CD4-positive, alpha-beta memory T cell (primary cell): ENCODE results near the gene MAP4. TPM values are rescaled to one million over a fixed set of nuclear protein-coding genes. Genes with fewer than 3 reads are reported as not detected.
A peak's percentile ranks its signal among the peaks of the same experiment; 100 is the strongest.
"Not testable (repeated sequence)": the region's sequence is repeated elsewhere in the genome, so short reads cannot be mapped to it uniquely, and the experiment has no call there.

Source experiments
- CTCF ChIA-PET: fragments of 350-600 bp; sonication (Branson Sonifier 250); formaldehyde crosslinking; loops from one replicate; lab custom pipeline; 2021; ENCODE audit warnings: inconsistent platforms; ENCODE audit not compliant: partially characterized antibody; lab: Charles Lee
- POLR2A ChIA-PET: fragments of 350-600 bp; sonication (Branson Sonifier 250); formaldehyde crosslinking; loops from one replicate; lab custom pipeline; 2021; ENCODE audit not compliant: partially characterized antibody; lab: Charles Lee
- DNase-seq, 5 donors: peaks; one replicate each; pipeline versions ENCODE4 v3.0.0 to v3.0.0-alpha.2; 2020 to 2022; ENCODE audit warnings: mixed read lengths in 1 of 5
- H3K27ac ChIP-seq: one replicate; pipeline ENCODE4 v1.7.0; 2013; ENCODE audit warnings: low read depth, low read length
- H3K27me3 ChIP-seq: 2 replicates; pipeline ENCODE4 v1.7.0; 2013; ENCODE audit warnings: mild to moderate bottlenecking, low read length, moderate library complexity; ENCODE audit not compliant: insufficient read depth
- H3K36me3 ChIP-seq: 2 replicates; pipeline ENCODE4 v1.7.0; 2013; ENCODE audit warnings: mild to moderate bottlenecking, low read length, moderate library complexity; ENCODE audit not compliant: insufficient read depth
- H3K4me1 ChIP-seq: 2 replicates; pipeline ENCODE4 v1.7.0; 2013; ENCODE audit warnings: mild to moderate bottlenecking, low read length, moderate library complexity; ENCODE audit not compliant: insufficient read depth
- H3K4me3 ChIP-seq, 2 donors: one replicate each; pipeline ENCODE4 v1.7.0; 2013; ENCODE audit warnings: low read length in 2 of 2, mild to moderate bottlenecking in 1 of 2
- H3K9me3 ChIP-seq, 2 donors: one replicate each; pipeline ENCODE4 v1.7.0; 2013; ENCODE audit warnings: low read length in 2 of 2, control low read depth in 1 of 2; ENCODE audit not compliant: control insufficient read depth in 1 of 2
- H3K27ac Mint-ChIP-seq, 7 donors: one replicate each; pipeline ENCODE4 v1.8.0; 2020 to 2021; ENCODE audit warnings: mixed read lengths in 7 of 7, mild to moderate bottlenecking in 6 of 7, inconsistent platforms in 3 of 7, moderate library complexity in 3 of 7
- H3K27me3 Mint-ChIP-seq, 2 donors: one replicate each; pipeline ENCODE4 v1.8.0; 2020 to 2021; ENCODE audit warnings: mixed read lengths in 2 of 2
- H3K36me3 Mint-ChIP-seq, 2 donors: one replicate each; pipeline ENCODE4 v1.8.0; 2020 to 2021; ENCODE audit warnings: mixed read lengths in 2 of 2, inconsistent platforms in 1 of 2, mild to moderate bottlenecking in 1 of 2
- H3K4me1 Mint-ChIP-seq, 4 donors: one replicate each; pipeline ENCODE4 v1.8.0; 2020 to 2021; ENCODE audit warnings: mixed read lengths in 4 of 4, mild to moderate bottlenecking in 1 of 4
- H3K4me3 Mint-ChIP-seq, 8 donors: one replicate each; pipeline ENCODE4 v1.8.0; 2020 to 2021; ENCODE audit warnings: mixed read lengths in 8 of 8, mild to moderate bottlenecking in 7 of 8, moderate library complexity in 6 of 8, inconsistent platforms in 3 of 8
- H3K9me3 Mint-ChIP-seq, 8 donors: one replicate each; pipeline ENCODE4 v1.8.0; 2020 to 2021; ENCODE audit warnings: mixed read lengths in 8 of 8, mild to moderate bottlenecking in 5 of 8, inconsistent platforms in 3 of 8, moderate library complexity in 1 of 8
- intact Hi-C: fragments of 100-400 bp; cut with micrococcal nuclease; formaldehyde crosslinking; loops from one replicate; pipeline ENCODE4 v1.15.1; 2023
- polyA plus RNA-seq, 2 donors: library from polyadenylated mRNA; unstranded; fragments of 300-500 nt; fragmentation: Illumina TruSeq; gene quantifications; one replicate each; pipeline ENCODE4 v1.2.3, GENCODE V29; 2021
- total RNA-seq, 2 experiments: library from RNA; stranded (reverse); gene quantifications; one replicate each; pipeline ENCODE4 v1.2.3, GENCODE V29; 2021

MAP4 gene
- total and polyA plus RNA-seq, 4 experiments from 2014 or later = 4.4 to 72.6 (median 67.8) TPM

DNA sequence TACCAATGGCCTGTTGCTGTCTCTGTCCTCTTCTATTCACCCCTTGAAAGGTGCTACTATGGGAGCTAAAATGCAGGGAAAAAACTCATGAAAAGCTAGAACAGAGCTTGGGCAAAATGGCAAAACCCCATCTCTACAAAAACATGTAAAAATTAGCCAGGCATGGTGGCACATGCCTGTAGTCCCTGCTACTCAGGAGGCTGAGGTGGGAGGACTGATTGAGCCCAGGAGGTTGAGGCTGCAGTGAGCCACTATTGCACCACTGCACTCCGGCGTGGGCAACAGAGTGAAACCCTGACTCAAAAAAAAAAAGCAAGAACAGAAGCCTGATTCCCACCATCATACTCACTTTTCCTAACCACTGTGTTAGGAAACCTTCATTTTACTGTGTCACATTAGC, 1.9 kb downstream of the MAP4 start:
- H3K9me3 ChIP-seq = no peaks in the 10 kb centered on the region
- H3K27me3 ChIP-seq = no peaks in the 10 kb centered on the region
- Mint-ChIP-seq H3K27ac (peak overlapping the region in 6 of 7 donors; percentile 5 to 86 (median 64)), H3K9me3 (peaks cover 0 to 2% (median 0%) of the 10 kb centered on the region in 8 donors), H3K27me3 (no peaks in the 10 kb centered on the region), H3K36me3 (no peaks in the 10 kb centered on the region), H3K4me3 (no peak overlapping the region), H3K4me1 (peaks cover 35 to 56% (median 48%) of the 10 kb centered on the region in 4 donors)
- ChIA-PET CTCF (interaction anchor here (0.9 to 1.3 kb wide), 4 partner anchors 24 to 189 kb away, joined by 3 read pairs; no protein-coding TSS in a partner anchor), POLR2A (no interaction called here)
- no peak for DNase-seq
- no peak overlapping the region for H3K4me3 ChIP-seq
- no peaks in the 10 kb centered on the region for H3K36me3 ChIP-seq
- H3K27ac ChIP-seq = no peak overlapping the region
- intact Hi-C loops = no loop called here
- peaks cover 40% of the 10 kb centered on the region for H3K4me1 ChIP-seq

DNA sequence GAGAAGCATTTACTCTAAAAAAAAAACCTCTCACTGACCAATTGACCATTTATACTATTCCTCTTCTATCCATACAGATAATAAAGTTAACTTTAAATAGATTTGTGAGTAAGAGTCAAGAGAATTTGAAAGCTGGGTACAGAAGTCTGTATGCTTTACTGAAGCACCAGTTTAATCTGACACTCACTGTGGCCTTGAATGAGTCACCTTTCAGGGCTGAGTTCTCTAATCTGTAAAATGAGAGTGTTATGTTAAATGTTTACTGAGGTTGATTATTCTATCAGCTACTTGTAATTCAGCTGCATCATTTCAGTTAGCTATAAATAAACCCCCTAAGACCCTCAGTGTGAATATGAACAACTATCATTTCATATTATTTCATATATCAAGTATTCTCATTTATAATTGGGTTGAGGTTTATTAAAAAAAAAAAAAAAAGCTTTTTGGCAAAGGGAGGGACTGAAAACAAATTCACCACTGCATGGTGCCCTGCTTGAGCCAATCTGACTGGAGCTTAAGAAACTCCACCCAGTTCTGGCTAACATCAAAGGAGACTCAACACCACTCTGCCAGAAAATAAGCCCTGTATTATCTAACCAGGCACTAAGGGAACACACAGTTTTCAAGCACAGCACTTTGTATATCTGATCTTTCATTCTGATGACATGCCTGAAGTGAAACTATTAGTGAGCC, 2.8 kb downstream of the MAP4 start:
- Mint-ChIP-seq H3K4me1 (peaks cover 34 to 50% (median 45%) of the 10 kb centered on the region in 4 donors), H3K27ac (peak overlapping the region; percentile 5 to 86 (median 61)), H3K36me3 (peaks cover 0 to under 1% of the 10 kb centered on the region in 2 donors), H3K4me3 (peak overlapping the region in 1 of 8 donors; percentile 29), H3K9me3 (peaks cover 0 to 2% (median 0%) of the 10 kb centered on the region in 8 donors), H3K27me3 (no peaks in the 10 kb centered on the region)
- H3K36me3 ChIP-seq = no peaks in the 10 kb centered on the region
- ChIA-PET POLR2A (no interaction called here), CTCF (interaction anchor here (0.9 to 1.3 kb wide), 4 partner anchors 23 to 188 kb away, joined by 3 read pairs; no protein-coding TSS in a partner anchor)
- no peaks in the 10 kb centered on the region for H3K9me3 ChIP-seq
- intact Hi-C loops = no loop called here
- no peaks in the 10 kb centered on the region for H3K27me3 ChIP-seq
- peaks cover 40% of the 10 kb centered on the region for H3K4me1 ChIP-seq
- no peak overlapping the region for H3K27ac ChIP-seq
- H3K4me3 ChIP-seq = no peak overlapping the region
- DNase-seq = peak in 2 of 5 donors; percentile 5 to 8

DNA sequence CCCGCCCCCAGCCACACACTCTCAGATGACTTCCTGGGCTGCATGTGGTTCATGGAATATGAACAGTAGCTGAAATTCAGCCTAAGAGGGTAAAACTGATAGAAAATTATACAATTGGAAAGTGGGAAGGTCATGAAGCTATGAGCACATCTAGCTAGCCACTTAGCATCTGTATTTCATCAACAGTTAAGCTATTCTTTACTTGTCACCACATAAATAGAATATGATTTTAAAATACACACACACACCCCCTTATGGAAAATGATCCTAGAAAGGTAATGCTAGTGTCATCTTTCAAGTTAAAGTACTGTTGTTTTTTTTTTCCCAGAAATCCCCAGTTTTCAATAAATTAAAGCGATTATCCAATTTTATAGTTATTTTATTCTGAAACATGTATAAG, 3.6 kb downstream of the MAP4 start:
- no peak for DNase-seq
- ChIA-PET POLR2A (no interaction called here), CTCF (interaction anchor here (1.7 kb wide), 1 partner anchor 23 kb away, joined by 5 read pairs; no protein-coding TSS in a partner anchor)
- peaks cover 31 to 45% (median 41%) of the 10 kb centered on the region in 4 donors for H3K4me1 Mint-ChIP-seq
- intact Hi-C loops = no loop called here
- H3K27ac ChIP-seq = no peak overlapping the region
- H3K27me3 ChIP-seq = no peaks in the 10 kb centered on the region
- peaks cover 0 to 4% of the 10 kb centered on the region in 2 donors for H3K36me3 Mint-ChIP-seq
- H3K9me3 Mint-ChIP-seq = peaks cover 0 to 2% (median 0%) of the 10 kb centered on the region in 8 donors
- H3K4me3 Mint-ChIP-seq = no peak overlapping the region
- H3K4me1 ChIP-seq = peaks cover 40% of the 10 kb centered on the region
- no peak overlapping the region for H3K27ac Mint-ChIP-seq
- no peaks in the 10 kb centered on the region for H3K9me3 ChIP-seq
- H3K36me3 ChIP-seq = no peaks in the 10 kb centered on the region
- no peaks in the 10 kb centered on the region for H3K27me3 Mint-ChIP-seq
- no peak overlapping the region for H3K4me3 ChIP-seq

DNA sequence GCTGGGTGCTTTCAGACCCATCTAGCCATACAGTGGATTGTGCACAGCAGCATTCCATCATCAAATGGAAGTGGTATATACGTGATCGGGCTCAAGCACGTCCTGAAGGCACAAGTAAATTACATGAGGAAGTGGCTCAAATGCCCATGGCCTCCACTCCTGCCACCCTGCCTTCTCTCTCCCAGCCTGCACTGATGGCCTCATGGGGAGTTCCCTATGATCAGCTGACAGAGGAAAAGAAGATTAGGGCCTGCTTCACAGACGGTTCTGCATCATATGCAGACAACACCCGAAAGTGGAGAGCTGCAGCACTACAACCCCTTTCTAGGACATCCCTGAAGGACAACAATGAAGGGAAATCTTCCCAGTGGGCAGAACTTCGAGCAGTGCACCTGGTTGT, 8.2 kb downstream of the MAP4 start:
- CTCF ChIA-PET = not testable (repeated sequence)

DNA sequence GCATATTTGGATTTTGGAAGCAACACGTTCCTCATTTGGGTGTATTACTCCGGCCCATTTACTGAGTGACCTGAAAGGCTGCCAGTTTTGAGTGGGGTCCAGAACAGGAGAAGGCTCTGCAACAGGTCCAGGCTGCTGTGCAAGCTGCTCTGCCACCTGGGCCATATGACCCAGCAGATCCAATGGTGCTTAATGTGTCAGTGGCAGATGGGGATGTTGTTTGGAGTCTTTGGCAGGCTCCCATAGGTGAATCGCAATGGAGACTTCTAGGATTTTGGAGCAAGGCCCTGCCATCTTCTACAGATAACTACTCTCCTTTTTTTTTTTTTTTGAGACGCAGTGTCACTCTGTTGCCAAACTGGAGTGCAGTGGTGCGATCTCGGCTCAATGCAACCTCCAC, 8.9 kb downstream of the MAP4 start:
- DNase-seq, H3K9me3 Mint-ChIP-seq, POLR2A ChIA-PET, H3K27me3 Mint-ChIP-seq, H3K36me3 ChIP-seq, H3K4me1 ChIP-seq, H3K9me3 ChIP-seq, intact Hi-C loops, H3K4me3 Mint-ChIP-seq, H3K4me3 ChIP-seq, H3K27ac Mint-ChIP-seq, H3K36me3 Mint-ChIP-seq, H3K27ac ChIP-seq, CTCF ChIA-PET, H3K27me3 ChIP-seq: not testable (repeated sequence)
- H3K4me1 Mint-ChIP-seq = peaks cover 0 to 10% (median 4%) of the 10 kb centered on the region in 4 donors

More for the DNA sequence above, 8.2 kb downstream of the MAP4 start:
- H3K27ac ChIP-seq, H3K27ac Mint-ChIP-seq, H3K27me3 ChIP-seq, H3K36me3 ChIP-seq, POLR2A ChIA-PET, H3K4me3 ChIP-seq, H3K9me3 Mint-ChIP-seq, intact Hi-C loops, DNase-seq, H3K4me3 Mint-ChIP-seq, H3K36me3 Mint-ChIP-seq, H3K27me3 Mint-ChIP-seq, H3K4me1 ChIP-seq, H3K9me3 ChIP-seq: not testable (repeated sequence)
- H3K4me1 Mint-ChIP-seq = peaks cover under 1 to 11% (median 4%) of the 10 kb centered on the region in 4 donors

DNA sequence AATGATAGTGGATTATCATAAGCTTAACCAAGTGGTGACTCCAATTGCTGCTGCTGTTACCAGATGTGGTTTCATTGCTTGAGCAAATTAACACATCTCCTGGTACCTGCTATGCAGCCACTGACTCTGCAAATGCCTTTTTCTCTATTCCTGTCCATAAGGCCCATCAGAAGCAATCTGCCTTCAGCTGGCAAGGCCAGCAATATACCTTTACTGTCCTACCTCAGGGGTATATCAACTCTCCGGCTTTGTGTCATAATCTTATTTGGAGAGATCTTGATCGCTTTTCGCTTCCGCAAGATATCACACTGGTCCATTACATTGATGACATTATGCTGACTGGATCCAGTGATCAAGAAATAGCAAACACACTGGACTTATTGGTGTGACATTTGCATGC, 9.4 kb downstream of the MAP4 start:
- H3K27ac ChIP-seq, H3K4me3 ChIP-seq, H3K4me1 Mint-ChIP-seq, H3K27me3 ChIP-seq, CTCF ChIA-PET, H3K36me3 ChIP-seq, H3K36me3 Mint-ChIP-seq, DNase-seq, intact Hi-C loops, H3K27me3 Mint-ChIP-seq, H3K4me1 ChIP-seq, H3K27ac Mint-ChIP-seq, H3K9me3 ChIP-seq, H3K4me3 Mint-ChIP-seq, POLR2A ChIA-PET, H3K9me3 Mint-ChIP-seq: not testable (repeated sequence)

DNA sequence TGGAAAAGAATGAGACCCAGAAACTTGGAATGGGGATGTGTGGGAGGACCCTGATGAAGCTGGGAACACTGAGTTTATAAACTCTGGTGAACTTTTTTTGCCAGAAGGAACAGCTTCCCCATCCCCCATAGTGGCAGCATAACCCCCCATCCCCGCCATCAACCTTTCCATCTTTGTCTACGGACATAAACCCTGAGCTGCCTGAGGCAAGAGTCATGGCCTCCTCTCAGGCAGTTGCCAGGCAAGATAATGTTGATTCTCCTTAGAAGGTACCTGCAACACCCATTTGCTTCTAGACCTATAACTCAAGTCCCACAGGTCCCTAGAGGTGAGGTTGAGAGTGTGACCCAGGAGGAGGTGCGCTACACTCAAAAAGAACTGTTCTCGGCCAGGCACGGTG, 11.5 kb downstream of the MAP4 start:
- ChIA-PET POLR2A (no interaction called here), CTCF (interaction anchor here (2.5 kb wide), 1 partner anchor 15 kb away, joined by 8 read pairs; no protein-coding TSS in a partner anchor)
- intact Hi-C loops = no loop called here
- H3K9me3 Mint-ChIP-seq = no peaks in the 10 kb centered on the region
- H3K27ac ChIP-seq = no peak overlapping the region
- no peaks in the 10 kb centered on the region for H3K27me3 ChIP-seq
- H3K9me3 ChIP-seq = no peaks in the 10 kb centered on the region
- H3K4me1 ChIP-seq = no peaks in the 10 kb centered on the region
- no peak for DNase-seq
- peak overlapping the region in 4 of 7 donors; percentile 11 to 62 (median 22) for H3K27ac Mint-ChIP-seq
- no peaks in the 10 kb centered on the region for H3K27me3 Mint-ChIP-seq
- H3K4me3 Mint-ChIP-seq = no peak overlapping the region
- no peak overlapping the region for H3K4me3 ChIP-seq
- H3K36me3 ChIP-seq = no peaks in the 10 kb centered on the region
- H3K36me3 Mint-ChIP-seq = peaks cover 2 to 4% of the 10 kb centered on the region in 2 donors
- H3K4me1 Mint-ChIP-seq = peaks cover 0 to 10% (median 5%) of the 10 kb centered on the region in 4 donors
